Endothelial cell of umbilical vein (primary cell): ENCODE measurements around the gene TENT5C. TPM values are rescaled to one million over a fixed set of nuclear protein-coding genes. Genes with fewer than 3 reads are reported as not detected.

Source experiments
- BruUV-seq: library from RNA; stranded (reverse); fragments of 400-500 nt; replicated peaks from 2 replicates; lab custom pipeline; 2021; lab: Mats Ljungman, UMichigan
- CTCF ChIA-PET: fragments of 300-600, 350-600 bp; sonication (Branson Sonifier 250); formaldehyde crosslinking; loops from one replicate; lab custom pipeline; 2021; ENCODE audit warnings: antibody characterized with exemption, inconsistent platforms; lab: Charles Lee
- POLR2A ChIA-PET: fragments of 300-600, 350-600 bp; sonication (Branson Sonifier 250); formaldehyde crosslinking; loops from one replicate; lab custom pipeline; 2021; ENCODE audit warnings: antibody characterized with exemption, inconsistent platforms; lab: Charles Lee
- DNase-seq: peaks from one replicate; pipeline ENCODE4 v3.0.0-alpha.2; 2011; ENCODE audit warnings: low read depth, low spot score
- FAIRE-seq: peaks from 2 replicates; lab custom pipeline; 2011; peaks lifted over from hg19 to GRCh38; lab: Jason Lieb, UNC
- H2AFZ ChIP-seq: 2 replicates; pipeline ENCODE4 v1.6.0; 2012; ENCODE audit warnings: low read depth, low read length, control low read depth, inconsistent platforms
- H3K27ac ChIP-seq: 2 replicates; pipeline ENCODE4 v1.5.1; 2011; ENCODE audit warnings: low read depth, mild to moderate bottlenecking, control low read depth, low read length, moderate library complexity; ENCODE audit not compliant: insufficient read depth
- H3K27me3 ChIP-seq, 2 experiments: 2 replicates each; pipeline versions ENCODE4 v1.6.0 to v1.6.1; 2011; ENCODE audit warnings: low read length in 2 of 2, mixed read lengths in 1 of 2; ENCODE audit not compliant: control insufficient read depth in 2 of 2, insufficient read depth in 2 of 2
- H3K36me3 ChIP-seq, 2 experiments: 2 replicates in 1 of 2; 3 replicates in 1 of 2; pipeline ENCODE4 v1.5.1; 2011; ENCODE audit warnings: low read length in 2 of 2, mild to moderate bottlenecking in 1 of 2, moderate library complexity in 1 of 2; ENCODE audit not compliant: control insufficient read depth in 2 of 2, insufficient read depth in 2 of 2; ENCODE audit errors: extremely low read depth in 1 of 2
- H3K4me1 ChIP-seq: 3 replicates; pipeline ENCODE4 v1.5.1; 2011; ENCODE audit warnings: mild to moderate bottlenecking, low read length; ENCODE audit not compliant: control insufficient read depth, insufficient read depth; ENCODE audit errors: extremely low read depth
- H3K4me2 ChIP-seq: 2 replicates; pipeline ENCODE4 v1.6.1; 2011; ENCODE audit warnings: low read length, control low read depth, mixed read lengths; ENCODE audit not compliant: insufficient read depth
- H3K4me3 ChIP-seq, 3 experiments: fragments of 200-600 bp in 1 of 3; sonication (generic), shearing (Covaris generic) in 1 of 3; replicated peaks in 1 of 3; 2 replicates each; pipeline ENCODE4 v1.5.1; 2011 to 2016; ENCODE audit warnings: control low read depth in 3 of 3, low read length in 3 of 3, mild to moderate bottlenecking in 2 of 3, inconsistent platforms in 1 of 3, low read depth in 1 of 3, moderate library complexity in 1 of 3; ENCODE audit not compliant: insufficient read depth in 1 of 3
- H3K79me2 ChIP-seq: 2 replicates; pipeline ENCODE4 v1.6.0; 2012; ENCODE audit warnings: low read length, inconsistent platforms; ENCODE audit not compliant: control insufficient read depth, insufficient read depth
- H3K9ac ChIP-seq: replicated peaks from 2 replicates; pipeline ENCODE3; 2011; ENCODE audit warnings: low read length, control low read depth; ENCODE audit not compliant: insufficient read depth; ENCODE audit errors: extremely low read depth
- H3K9me1 ChIP-seq: replicated peaks from 3 replicates; pipeline ENCODE4 v1.6.0; 2011; ENCODE audit warnings: mild to moderate bottlenecking, low read length; ENCODE audit not compliant: control insufficient read depth, insufficient read depth; ENCODE audit errors: extremely low read depth
- H3K9me3 ChIP-seq: replicated peaks from 2 replicates; pipeline ENCODE4 v1.5.1; 2012; ENCODE audit warnings: low read length, inconsistent platforms; ENCODE audit not compliant: control insufficient read depth, insufficient read depth
- H4K20me1 ChIP-seq: replicated peaks from 2 replicates; pipeline ENCODE3; 2011; ENCODE audit warnings: mild to moderate bottlenecking, low read length; ENCODE audit not compliant: control insufficient read depth, insufficient read depth; ENCODE audit errors: extremely low read depth
- EZH2 ChIP-seq: IDR thresholded peaks from 2 replicates; pipeline ENCODE4 v1.6.1; 2012; ENCODE audit warnings: borderline replicate concordance, low read depth, mild to moderate bottlenecking, moderate library complexity, low read length, inconsistent platforms; ENCODE audit not compliant: severe bottlenecking
- FOS ChIP-seq: IDR thresholded peaks from 2 replicates; pipeline ENCODE4 v1.6.1; 2011; ENCODE audit warnings: mild to moderate bottlenecking, low read length, moderate library complexity, borderline replicate concordance; ENCODE audit not compliant: insufficient read depth
- JUN ChIP-seq: IDR thresholded peaks from 2 replicates; pipeline ENCODE4 v1.6.1; 2011; ENCODE audit warnings: borderline replicate concordance, low read depth; ENCODE audit not compliant: insufficient read length, insufficient read depth
- POLR2A ChIP-seq: IDR thresholded peaks from 2 replicates; pipeline ENCODE4 v1.6.1; 2012; ENCODE audit warnings: low read depth, mild to moderate bottlenecking, control low read depth, low read length
- dilution Hi-C: fragments of 300-500 bp; cut with MboI; formaldehyde crosslinking; loops from one replicate; pipeline ENCODE4 v1.15.0; 2019; ENCODE audit warnings: low sequenced_read_pairs; ENCODE audit not compliant: extremely low pct_ligation_motif_present
- intact Hi-C: fragments of 100-400 bp; cut with micrococcal nuclease; formaldehyde crosslinking; loops from one replicate; pipeline ENCODE4 v1.10.0; 2022
- polyA plus RNA-seq, 4 experiments: library from polyadenylated mRNA; depleted of rRNA in 3 of 4; stranded (reverse) in 3 of 4; unstranded in 1 of 4; fragments of >200 nt; gene quantifications; 2 replicates each; pipeline versions ENCODE4 v1.2.1 to v1.2.3, GENCODE V29; 2011 to 2012; ENCODE audit warnings: missing spikeins in 1 of 4
- total RNA-seq: library from RNA; stranded (reverse); gene quantifications from 2 replicates; pipeline ENCODE4 v1.2.3, GENCODE V29; 2021
- TF ChIP-seq, protein P1 (sequence below), 2 donors: IDR thresholded peaks; 1 replicate in 1 of 2; 2 replicates in 1 of 2; pipeline ENCODE4 v1.5.1; 2011; ENCODE audit warnings: low read length in 2 of 2, mild to moderate bottlenecking in 2 of 2, moderate library complexity in 2 of 2, control low read depth in 1 of 2, inconsistent platforms in 1 of 2, low read depth in 1 of 2; ENCODE audit not compliant: insufficient read depth in 1 of 2; ENCODE audit errors: extremely low read depth in 1 of 2
- TF ChIP-seq, protein P2 (sequence below): IDR thresholded peaks from 2 replicates; pipeline ENCODE4 v1.6.1; 2011; ENCODE audit not compliant: insufficient read depth, insufficient read length

Gene TENT5C
- total and polyA plus RNA-seq, 2 donors (not counting 3 experiments of a cell fraction or from before 2014, with no cell fraction given): 0.06 to 0.22 TPM

DNA sequence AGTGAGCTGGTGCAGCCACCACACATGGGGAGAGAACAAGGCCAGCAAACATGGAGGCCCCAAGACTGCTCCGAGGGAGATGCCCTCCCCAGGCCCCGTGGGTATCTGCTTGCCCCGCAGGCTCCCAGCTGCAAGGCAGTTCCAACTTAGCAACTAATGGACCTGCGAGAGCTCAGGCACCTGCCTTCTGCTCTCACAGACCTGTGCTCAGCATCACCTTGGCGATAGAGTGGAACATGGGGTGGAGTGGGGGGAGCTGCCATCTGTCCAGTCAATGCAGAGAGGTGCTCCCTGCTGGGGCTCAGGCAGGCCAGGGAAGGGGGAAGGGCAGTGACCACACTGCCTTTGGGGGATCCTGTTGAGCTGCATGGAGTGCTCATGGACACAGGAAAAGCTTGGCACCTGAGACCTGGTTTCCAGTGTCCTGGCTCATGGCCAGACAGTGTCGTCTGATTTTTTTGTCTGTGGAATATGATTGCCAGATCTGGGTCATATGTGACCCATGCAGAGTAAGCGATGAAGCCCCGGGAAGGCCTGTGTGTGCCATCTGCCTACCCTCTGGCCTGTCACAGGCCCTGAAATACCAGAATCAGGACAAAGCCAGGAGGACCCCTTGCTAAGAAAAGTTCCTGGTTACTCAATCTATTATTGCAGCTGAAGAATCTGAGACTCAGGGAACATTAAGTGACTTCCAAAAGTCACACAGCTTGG, 39.9 kb upstream of the TENT5C start:
- Histone ChIP-seq H3K9me3 (no peaks in the 10 kb centered on the region), H3K79me2 (no peaks in the 10 kb centered on the region), H3K9me1 (no peaks in the 10 kb centered on the region), H2AFZ (no peak overlapping the region), H3K36me3 (no peaks in the 10 kb centered on the region), H3K27ac (no peak overlapping the region), H4K20me1 (no peaks in the 10 kb centered on the region), H3K9ac (no peak overlapping the region), H3K27me3 (peaks cover 3% of the 10 kb centered on the region in 2 experiments), H3K4me1 (no peaks in the 10 kb centered on the region), H3K4me3 (no peak overlapping the region), H3K4me2 (no peak overlapping the region)
- TF ChIP-seq POLR2A: no peak
- TF ChIP-seq, protein P1, sequence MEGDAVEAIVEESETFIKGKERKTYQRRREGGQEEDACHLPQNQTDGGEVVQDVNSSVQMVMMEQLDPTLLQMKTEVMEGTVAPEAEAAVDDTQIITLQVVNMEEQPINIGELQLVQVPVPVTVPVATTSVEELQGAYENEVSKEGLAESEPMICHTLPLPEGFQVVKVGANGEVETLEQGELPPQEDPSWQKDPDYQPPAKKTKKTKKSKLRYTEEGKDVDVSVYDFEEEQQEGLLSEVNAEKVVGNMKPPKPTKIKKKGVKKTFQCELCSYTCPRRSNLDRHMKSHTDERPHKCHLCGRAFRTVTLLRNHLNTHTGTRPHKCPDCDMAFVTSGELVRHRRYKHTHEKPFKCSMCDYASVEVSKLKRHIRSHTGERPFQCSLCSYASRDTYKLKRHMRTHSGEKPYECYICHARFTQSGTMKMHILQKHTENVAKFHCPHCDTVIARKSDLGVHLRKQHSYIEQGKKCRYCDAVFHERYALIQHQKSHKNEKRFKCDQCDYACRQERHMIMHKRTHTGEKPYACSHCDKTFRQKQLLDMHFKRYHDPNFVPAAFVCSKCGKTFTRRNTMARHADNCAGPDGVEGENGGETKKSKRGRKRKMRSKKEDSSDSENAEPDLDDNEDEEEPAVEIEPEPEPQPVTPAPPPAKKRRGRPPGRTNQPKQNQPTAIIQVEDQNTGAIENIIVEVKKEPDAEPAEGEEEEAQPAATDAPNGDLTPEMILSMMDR (IDR thresholded peaks at IDR 0.05; ENCODE audit: extremely low read depth in 1 of 2, insufficient read depth in 1 of 2, low read depth in 1 of 2, low read length in 2 of 2): no peak
- TF ChIP-seq EZH2: no peak
- TF ChIP-seq FOS: no peak
- TF ChIP-seq, protein P2, sequence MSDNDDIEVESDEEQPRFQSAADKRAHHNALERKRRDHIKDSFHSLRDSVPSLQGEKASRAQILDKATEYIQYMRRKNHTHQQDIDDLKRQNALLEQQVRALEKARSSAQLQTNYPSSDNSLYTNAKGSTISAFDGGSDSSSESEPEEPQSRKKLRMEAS: no peak
- no peak for TF ChIP-seq JUN
- CTCF ChIA-PET: no interaction called here
- FAIRE-seq: no peak
- DNase-seq: no peak
- BruUV-seq: no TSS peak
- dilution Hi-C loops (no loop called here), intact Hi-C loops (no loop called here)
- POLR2A ChIA-PET: no interaction called here
